ENCODE data around the gene STT3B. TPM values are rescaled to one million over a fixed set of nuclear protein-coding genes. Genes with fewer than 3 reads are reported as not detected.
A peak's percentile ranks its signal among the peaks of the same experiment; 100 is the strongest.

The STT3B gene
- polyA plus RNA-seq, 1 donor: 95.4 TPM

DNA sequence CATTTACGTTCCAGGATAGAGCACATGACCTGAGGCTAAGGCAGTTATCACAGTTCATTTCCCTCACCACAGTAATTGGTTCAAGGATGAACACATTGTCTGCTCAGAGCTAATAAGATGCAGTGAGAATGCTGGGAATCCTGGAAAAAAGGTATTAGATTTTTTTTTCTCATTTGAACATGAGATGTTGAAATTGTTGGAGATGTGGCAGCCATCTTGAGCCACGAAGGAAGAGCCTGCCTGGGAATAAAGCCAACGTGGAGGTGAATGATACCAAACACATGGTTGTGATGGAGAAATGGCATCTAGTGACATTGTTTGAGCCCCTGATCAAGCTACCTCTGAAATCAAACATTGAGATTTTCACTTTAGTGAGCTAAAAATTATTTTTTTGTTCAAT lies 16.0 kb upstream of the STT3B start:
- DNase-seq (ENCODE audit: low read depth): no peak

DNA sequence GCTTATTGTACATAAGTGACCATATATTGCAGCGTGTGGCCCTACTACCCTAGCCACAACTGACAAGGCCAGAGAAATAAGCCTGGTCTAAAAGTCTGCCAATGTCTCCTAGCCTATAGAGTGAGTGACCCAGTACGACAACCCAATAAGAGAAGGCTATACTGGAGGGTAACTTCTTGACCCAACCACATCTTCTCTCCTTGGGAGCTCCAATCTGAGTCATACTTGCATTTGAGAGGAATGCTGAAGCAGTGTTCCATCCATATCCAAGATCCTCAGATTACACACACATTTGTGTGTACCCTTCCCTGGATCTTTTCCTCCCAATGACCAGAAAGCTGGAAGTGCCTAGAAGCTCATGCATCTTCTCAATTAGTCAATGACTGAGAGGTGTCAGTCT lies 11.3 kb upstream of the STT3B start:
- no peak for DNase-seq (ENCODE audit: low read depth)

DNA sequence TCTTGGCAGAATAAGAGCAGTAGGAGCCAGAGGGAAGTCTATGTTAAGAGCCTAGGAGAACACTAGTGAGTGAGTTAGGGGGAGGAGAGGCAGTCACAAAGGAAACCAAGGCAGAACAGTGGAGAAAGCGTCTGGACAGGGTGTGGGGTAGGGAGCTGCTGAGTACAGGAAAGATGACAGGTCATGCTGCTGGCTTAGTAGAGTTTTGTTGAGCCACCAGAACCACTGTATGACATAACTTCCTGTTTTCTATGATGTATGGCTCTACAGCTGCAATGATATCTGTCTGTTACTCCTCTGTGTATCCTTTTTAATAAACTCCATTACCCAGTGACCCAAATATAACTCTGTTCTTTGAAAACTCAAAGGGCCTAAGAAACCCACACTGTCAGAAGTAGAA lies 10.6 kb upstream of the STT3B start:
- DNase-seq (ENCODE audit: low read depth): no peak

DNA sequence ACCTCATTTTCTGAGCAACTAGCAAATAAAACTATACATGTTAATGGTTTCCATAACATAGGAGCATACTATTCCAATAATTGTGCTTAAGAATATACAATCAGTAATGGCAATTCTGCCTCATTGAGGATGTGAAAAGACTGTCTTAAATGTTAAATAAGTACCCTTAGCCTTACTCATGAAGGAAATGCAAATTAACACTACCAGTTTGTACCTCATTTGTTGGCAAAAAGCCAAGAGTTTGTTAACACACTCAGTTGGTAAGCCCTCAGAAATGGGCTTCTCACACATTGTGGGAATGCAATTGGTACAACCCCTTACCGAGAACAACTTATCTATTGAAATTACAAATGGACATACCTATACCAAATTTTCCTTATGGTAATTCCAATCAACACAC lies 9.2 kb upstream of the STT3B start:
- DNase-seq (ENCODE audit: low read depth): no peak

DNA sequence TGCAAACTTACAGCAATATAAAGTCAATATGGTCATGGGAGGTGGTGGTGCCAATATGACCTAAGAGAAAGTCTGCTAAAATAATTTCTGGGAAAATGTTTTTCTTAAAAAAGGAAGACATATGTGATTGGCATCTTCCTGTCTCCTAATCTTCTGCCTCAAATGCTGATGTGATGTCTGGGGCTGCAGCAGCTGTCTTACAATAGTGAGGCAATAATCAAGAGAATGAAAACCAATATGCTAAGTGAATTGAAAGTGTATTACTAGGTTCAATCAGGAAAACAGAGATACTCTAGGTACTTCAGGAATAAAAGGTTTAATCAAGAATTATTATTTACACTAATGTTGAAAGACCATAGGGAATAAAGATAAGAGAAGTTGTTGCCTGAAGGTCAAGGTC lies 7.2 kb upstream of the STT3B start:
- no peak for DNase-seq (ENCODE audit: low read depth)

DNA sequence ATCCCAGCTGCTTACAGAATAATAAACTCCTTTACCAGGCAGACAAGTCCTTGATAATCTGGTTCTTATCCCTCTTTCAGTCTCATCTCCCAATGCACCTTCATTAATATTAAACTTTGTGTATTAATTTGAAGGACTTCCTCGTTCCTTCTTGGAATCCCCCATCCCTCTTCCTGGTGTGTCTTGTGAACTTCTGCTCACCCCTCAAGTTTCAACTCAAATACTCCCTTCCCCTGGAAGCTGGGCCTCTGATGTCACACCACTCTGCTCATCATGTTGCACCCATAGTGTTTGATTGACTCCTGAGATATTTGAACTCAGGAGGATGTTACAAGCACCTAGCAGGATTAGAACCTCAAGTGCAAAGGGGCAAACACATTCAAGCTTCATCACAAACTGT lies 3.3 kb upstream of the STT3B start:
- DNase-seq (ENCODE audit: low read depth): no peak

DNA sequence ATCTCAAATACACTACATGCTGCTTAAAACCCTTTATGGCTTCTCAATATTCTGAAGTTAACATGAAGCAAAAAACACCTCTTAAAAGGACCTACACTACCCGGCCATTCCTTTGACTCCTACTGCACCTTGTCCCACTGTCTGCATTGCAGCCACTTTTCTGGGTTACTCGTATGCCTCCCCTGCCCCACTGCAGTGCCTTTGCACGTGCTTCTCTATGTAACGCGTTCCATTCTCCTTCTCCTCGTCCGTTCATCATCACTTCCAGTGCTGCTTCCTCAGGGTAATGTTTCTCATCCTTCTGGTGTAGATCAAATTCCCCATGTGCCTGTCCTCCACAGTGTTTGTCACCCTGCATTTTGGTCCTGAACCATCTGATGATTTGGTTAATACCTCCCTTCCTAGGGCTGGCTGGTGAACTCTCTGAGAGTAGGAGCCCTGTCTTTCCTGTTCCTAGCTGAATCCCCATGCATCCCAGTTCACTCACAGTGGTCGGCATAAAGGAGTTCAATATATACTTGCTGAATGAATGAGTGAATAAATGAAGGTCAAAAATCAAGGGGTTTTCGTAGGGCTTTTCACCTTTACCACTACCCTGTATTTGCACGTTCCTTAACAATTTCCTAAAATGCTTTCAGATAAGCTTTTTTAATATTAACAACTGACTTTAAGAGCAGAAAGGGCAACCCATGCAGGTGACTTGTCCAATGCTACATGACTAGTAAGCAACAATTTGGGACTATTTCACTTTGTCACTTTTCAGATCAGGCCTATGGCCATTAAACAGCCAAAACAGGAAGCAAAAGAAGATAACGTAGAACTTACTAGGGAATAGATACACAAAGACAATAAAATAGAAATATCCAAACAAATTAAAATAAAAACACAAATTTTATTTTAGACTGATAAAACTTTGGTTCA lies 2.4 kb upstream of the STT3B start:
- no peak for DNase-seq (ENCODE audit: low read depth)

DNA sequence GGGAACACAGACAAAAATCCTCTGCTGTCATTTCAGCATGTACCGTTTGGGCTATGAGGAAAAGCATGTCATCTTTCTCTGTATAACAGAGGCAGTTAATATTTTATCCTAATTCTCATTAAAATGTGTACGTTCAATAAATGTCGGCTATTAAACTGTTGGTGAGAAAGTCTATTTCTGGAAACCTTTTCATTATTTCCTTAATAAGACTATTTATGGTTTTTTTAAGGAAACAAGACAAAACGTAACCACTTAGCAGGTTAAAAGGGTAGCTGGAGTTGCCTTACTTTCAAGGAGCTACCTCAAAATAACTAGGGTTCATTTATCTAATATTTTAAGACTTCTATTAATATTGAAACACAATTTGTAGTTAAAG lies 1.8 kb upstream of the STT3B start:
- no peak for DNase-seq (ENCODE audit: low read depth)

DNA sequence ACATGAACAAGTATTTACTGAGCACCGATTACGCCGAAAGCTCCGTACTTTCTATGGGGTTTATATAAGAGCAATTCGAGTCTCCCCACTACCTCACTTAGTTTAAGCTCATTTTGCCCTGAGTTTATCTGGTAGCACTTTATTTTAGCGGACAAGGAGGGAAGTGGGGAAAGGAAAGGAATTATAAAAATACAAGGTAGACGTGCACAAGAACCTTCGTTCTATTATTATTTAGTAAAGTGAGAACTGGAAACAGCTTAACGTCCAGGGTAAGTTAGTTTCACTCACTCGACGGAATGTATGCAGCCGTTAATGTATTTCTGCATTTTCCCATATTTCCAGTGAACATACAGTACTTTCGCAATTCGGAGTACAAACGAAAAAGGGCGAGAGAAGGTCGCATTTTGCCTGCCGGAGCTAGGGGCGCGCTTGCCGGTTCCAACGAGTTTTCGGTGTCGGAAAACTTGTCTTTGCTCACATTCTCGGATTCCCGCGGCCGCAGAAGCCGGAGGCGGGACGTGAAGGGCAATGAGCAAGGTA lies 1.2 kb upstream of the STT3B start:
- no peak for DNase-seq (ENCODE audit: low read depth)

DNA sequence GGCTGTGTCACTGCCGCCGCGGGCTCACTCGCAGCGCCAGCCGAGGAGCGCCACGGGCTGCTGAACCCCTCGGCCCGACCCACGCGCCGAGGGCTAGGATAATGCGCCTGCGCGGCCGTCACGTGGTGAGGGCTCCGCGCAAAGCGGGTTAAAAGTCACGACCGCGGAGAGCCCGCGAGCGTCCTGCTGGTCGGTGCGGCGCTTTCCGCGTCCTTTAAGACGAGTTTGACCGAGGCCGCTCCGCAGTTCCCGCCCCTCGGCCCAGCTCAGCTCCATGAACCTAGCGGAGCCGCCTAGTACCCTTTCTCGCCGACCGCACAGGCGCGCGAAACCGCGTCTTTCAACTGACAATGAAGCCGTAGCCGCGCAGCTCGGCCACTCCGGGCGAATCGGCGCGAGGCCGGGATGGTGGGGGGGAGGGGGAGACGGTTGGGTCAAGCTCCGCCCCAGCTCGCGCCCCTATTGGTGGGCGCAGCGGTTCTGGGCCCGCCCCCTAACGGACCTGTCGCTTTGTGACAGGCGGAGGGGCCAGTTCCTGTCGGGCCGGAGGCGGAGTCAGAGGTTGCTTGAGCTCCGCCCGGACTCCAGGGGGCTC lies 636 bp upstream of the STT3B start:
- peak; percentile 95 for DNase-seq (ENCODE audit: low read depth)

DNA sequence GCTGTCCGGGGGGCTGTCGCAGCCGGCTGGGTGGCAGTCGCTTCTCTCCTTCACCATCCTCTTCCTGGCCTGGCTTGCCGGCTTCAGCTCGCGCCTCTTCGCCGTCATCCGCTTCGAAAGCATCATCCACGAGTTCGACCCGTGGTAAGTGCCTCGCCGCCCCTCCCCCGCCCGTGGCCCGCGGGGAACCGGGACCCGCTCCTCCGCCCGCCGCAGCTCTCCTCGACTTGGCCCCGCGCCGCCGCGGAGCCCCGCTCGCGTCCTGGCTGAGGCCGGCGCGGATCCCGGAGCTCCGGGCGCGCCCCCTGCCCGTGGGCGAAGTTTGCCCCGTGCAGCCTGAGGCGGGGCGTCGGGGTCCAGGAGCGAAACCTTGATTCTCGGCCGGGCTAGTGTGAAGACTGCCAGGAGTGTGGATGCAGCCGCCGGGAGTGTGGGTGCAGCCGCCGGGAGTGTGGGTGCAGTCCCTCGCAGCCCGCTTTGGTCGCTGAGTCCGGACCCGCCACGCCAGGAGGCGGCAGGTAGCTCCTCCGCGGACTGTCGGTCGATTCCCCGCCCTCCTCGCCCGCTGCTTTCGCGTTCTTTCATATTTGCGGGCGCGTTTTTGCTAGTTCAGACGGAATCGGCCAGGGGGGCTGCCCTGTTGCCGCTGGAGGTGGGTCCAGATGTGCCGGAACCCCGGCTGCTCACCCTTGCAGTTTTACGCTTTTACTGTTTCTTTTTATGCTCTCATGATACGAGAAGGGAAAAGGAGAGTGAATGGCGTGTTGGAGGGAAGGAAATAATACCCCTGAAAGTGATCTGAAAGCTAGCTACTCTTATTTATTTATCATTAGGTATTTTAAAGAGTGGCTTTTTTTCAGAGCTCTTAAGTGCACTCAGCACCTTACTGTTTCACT lies 692 bp downstream of the STT3B start:
- DNase-seq (ENCODE audit: low read depth): no peak

DNA sequence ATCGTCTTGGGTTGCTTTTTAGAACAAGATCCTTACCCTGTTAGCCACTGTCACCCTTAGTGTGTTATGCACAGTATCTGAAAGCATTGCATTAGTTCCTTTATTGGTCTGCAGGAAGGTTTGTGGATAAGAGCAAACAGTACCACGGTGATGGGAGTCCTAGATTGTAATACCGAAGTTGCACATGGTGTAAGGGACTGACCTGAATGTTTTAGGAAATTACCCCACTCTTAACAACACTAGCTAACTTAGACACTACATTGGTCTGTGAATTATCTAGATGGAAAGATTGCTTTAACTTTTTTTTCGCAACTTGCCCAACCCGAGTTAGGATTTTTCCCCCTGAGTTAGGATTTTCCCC lies 1.3 kb downstream of the STT3B start:
- DNase-seq (ENCODE audit: low read depth): no peak

DNA sequence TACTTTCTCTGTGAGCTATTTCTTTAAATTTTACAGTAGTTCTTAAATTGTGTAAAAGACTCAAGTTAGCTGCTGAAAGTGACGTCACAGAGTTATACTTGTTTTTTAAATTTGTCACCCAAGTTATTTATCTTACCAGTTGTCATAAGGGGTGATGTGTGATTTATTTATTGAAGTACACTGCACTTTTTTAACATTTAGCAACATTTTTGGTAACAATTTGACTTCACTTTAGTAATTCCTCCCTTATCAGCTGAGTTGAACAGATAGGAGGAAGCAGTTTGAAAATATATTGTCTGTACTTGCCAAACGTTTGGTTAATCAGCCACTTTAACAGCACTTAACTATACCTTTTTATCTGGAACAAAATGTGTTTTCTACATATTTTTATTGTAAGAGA lies 3.8 kb downstream of the STT3B start:
- DNase-seq (ENCODE audit: low read depth): no peak

DNA sequence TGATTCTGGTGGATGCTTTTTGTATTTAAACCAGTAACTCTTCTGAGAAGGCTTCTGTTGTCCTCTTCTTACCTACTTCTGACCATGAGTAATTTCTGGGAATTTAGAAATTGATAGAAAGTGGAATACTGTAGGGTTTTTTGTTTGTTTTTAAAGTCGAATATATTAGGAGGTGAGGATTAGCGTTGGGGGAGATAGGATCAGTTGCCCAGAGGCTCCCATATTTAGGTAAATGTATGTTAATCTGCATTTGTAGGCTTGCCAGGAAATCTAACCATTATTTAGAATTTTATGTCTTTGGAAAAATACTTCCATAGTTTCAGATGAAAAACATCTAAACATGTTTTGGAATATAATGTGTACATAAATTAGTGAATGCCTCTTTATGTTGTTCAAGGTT lies 6.1 kb downstream of the STT3B start:
- DNase-seq (ENCODE audit: low read depth): no peak

DNA sequence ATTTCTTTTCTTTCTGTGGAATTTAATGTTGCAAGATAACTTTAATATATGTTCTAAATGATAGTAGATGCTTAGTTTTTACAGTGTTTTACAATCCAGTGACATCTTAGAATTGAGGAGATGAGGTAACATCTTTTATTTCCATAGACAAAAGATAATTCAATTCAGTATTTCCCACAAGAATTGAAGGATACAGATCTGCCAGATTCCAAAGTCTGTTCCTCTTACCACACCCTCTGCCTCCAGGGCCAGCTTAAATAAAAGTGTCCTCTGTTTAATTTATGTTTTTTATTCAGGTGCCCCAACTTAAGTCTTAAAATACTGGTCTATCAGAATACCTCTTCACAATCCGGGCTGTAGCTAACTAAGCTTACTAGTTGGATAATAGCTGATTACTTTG lies 6.5 kb downstream of the STT3B start:
- no peak for DNase-seq (ENCODE audit: low read depth)

DNA sequence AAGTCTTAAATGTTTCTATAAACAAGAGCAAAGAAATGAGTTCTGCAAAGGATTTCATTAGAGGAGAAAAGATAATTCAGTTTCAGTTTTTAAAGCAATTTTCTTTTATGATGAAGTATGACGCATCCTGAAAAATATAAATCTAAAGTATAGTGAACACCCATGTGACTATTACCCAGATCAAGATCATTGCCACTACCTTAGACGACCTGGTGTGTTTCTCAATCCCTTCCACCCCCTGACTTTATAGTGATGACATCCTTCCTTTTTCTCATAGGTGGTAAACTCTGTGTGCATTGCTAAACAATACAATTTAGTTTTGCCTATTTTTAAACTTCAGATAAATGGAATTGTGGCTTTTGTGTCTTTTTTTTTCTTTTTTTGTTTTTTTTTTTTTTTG lies 8.4 kb downstream of the STT3B start:
- DNase-seq (ENCODE audit: low read depth): no peak

DNA sequence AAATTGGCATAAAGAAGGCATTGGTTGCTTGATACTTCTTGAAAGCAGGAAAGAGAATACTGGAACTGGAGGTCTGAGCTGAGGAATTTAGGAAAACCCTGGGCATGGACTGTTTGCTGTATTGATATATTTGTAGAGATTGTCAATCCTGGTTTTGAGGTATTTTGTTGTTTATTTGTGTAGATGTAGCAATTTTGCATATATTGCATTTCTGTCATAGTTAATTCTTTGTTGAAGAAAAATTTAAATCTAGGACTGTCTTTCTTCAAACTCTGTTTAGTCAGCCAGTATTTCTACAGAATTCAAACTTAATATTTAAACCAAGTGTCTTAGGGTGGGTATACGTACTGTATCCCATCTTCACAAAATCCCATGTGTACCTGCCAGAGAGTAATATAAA lies 9.5 kb downstream of the STT3B start:
- no peak for DNase-seq (ENCODE audit: low read depth)

DNA sequence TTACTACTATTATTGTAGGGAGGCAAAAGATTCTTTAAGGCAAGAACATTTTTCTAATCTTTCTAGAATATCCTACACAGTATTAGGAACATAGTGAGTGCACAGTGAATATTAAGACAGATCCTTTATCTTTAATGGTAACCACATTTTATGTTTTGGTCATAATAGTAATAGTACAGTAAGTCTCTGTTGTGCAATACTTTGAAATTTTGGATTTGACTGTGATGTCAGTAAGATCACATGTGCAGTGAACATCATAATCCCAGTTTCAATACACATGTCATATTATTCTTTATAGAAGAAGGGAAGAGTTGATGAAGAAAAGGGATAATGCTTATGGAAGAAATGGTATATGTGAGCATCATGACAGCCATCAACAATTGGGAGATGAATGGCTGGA lies 10.7 kb downstream of the STT3B start:
- no peak for DNase-seq (ENCODE audit: low read depth)

DNA sequence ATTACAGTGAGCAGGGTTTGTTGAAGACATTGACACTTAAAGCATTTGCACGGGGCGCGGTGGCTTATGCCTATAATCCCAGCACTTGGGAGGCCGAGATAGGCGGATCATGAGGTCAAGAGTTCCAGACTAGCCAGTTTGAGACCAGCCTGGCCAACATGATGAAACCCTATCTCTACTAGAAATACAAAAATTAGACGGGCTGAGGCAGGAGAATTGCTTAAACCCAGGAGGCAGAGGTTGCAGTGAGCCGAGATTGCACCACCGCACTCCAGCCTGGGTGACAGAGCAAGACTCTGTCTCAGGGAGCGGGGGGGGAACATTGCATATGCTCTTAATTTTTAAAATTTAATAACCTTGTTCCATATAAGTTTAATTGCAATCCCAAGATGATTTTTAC lies 11.9 kb downstream of the STT3B start:
- DNase-seq (ENCODE audit: low read depth): no peak

DNA sequence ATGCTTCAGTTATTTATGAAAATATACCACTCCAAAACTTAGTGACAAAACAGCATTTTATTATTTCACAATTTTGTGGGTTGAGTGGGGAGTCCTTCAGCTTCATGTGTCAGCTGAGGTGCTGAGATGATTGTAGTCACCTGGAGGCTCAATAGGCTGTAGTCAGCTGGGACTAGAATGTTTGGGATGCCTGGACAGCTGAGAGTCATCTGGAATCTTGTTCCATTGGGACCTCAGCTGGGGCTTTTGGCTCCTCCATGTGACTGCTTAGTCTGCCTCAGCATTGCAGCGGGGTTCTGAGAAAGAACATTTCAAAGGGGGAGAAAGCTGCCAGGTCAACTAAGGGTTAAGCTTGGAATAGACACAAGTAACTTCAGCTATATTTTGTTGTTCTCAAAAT lies 13.4 kb downstream of the STT3B start:
- DNase-seq (ENCODE audit: low read depth): no peak

DNA sequence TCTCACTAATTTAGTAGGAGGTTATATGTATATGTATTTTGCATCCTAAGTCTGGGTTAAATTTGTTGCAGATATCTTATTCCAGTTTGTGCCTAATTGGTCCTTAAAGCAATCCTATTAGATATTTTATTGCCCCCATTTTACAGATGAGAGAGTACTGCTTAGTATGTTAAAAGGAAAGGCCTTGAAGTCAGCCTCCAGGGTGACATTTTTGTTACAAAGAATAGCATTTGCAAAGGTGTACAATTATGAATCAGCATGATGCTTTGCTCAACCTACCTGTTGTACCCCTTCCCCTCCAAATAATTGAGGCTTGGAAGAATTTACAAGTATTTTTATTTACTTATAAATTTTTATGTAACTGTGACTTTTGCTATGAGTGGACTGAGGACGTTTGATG lies 14.0 kb downstream of the STT3B start:
- DNase-seq (ENCODE audit: low read depth): no peak

DNA sequence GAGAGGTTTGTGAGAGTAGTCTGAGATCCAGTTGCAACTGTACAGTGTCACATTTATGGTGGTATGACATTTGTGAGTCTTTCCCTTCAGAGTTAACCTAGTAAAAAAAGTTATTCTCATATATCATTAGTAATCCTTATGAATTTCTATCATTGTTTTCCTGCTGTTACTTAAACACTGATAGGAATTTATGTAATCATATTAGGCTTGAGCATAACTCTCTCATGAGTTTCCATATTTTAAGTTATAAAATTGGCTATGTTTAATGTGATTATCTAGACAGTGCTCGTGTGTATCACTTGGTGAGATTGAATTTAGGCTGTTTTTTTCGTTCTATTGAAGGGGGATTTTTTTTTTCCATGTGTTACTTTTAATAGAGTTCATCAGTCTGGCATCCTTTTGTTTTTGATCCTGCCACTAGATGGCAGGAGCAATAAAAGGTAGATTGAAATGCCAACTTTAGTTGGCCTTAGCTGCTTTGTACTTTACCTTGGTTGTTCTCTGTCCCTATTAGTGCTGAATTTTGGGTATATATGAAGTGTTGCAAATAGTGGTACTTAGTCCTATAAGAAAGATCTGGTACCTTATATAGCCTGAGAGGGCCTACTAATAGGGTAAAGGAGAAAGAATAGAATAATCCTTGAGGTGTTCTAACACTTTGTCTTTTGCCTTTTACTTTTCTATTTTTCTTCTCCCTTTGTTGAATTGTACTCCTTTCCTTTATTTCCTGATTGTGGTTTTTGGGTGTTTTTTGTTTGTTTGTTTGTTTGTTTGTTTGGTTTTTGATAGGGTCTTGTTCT lies 17.9 kb downstream of the STT3B start:
- DNase-seq (ENCODE audit: low read depth): no peak
